Progenitor cell of endocrine pancreas (in vitro differentiated cells): ENCODE measurements around the gene APOBR. TPM values are rescaled to one million over a fixed set of nuclear protein-coding genes. Genes with fewer than 3 reads are reported as not detected.
"Not testable (repeated sequence)": the region's sequence is repeated elsewhere in the genome, so short reads cannot be mapped to it uniquely, and the experiment has no call there.

Source experiments
- DNase-seq: peaks from one replicate; pipeline ENCODE4 v3.0.0; 2021; ENCODE audit warnings: low spot score; ENCODE audit not compliant: unreplicated experiment
- H3K27ac Mint-ChIP-seq: 2 replicates; pipeline ENCODE4 v1.8.0; 2021; ENCODE audit warnings: mild to moderate bottlenecking, moderate library complexity, mixed read lengths
- H3K27me3 Mint-ChIP-seq: 2 replicates; pipeline ENCODE4 v1.8.0; 2021; ENCODE audit warnings: mixed read lengths
- H3K36me3 Mint-ChIP-seq: 2 replicates; pipeline ENCODE4 v1.8.0; 2022; ENCODE audit warnings: mixed read lengths; ENCODE audit not compliant: insufficient read depth
- H3K4me1 Mint-ChIP-seq: 2 replicates; pipeline ENCODE4 v1.8.0; 2021; ENCODE audit warnings: low read depth, mixed read lengths
- H3K4me3 Mint-ChIP-seq: 2 replicates; pipeline ENCODE4 v1.8.0; 2021; ENCODE audit warnings: low read depth, mild to moderate bottlenecking, moderate library complexity, mixed read lengths
- H3K9me3 Mint-ChIP-seq: 2 replicates; pipeline ENCODE4 v1.8.0; 2021; ENCODE audit warnings: low read depth, mixed read lengths
- total RNA-seq: library from RNA; stranded (reverse); gene quantifications from 2 replicates; pipeline ENCODE4 v1.2.1, GENCODE V29; 2021
- TF ChIP-seq, protein P1 (sequence below): fragments of 200-600 bp; sonication (generic); IDR thresholded peaks from one replicate; pipeline ENCODE4 v1.5.0; 2021; ENCODE audit warnings: antibody characterized with exemption, mild to moderate bottlenecking; ENCODE audit not compliant: unreplicated experiment

APOBR gene
- total RNA-seq, 1 donor from 2014 or later: 0.22 TPM

DNA sequence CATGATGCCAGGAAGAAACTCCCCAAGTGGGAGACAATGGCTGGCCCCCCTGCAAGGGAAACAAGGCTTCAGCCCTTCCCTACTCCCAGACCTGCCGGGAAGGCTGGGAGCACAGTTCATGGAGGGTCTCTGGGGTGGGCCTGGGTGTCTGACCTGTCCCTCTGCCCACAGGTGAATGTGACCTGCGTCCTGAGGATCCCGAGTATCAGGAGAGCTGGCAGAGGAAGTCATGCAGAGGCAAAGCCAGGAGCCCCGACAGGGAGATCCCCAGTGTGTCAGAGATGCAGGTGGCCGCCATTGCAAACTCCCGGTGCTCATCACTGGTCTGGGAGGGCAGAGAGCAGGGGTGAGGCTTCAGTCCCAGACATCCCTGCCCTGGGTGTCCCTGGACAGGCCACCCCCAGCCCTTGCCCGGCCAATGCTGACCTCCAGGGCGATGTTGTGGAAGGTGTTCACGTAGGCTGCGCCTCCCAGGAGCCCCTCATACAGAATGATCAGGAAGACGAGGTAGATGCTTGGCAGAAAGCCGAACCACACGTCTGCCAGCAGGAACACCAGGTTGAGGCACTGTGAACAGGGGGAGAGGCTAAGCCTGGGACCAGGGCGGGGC is 17.0 kb upstream of the APOBR start:
- no peaks in the 10 kb centered on the region for H3K27me3 Mint-ChIP-seq
- peaks cover 14% of the 10 kb centered on the region for H3K36me3 Mint-ChIP-seq
- no peak overlapping the region for H3K4me3 Mint-ChIP-seq
- no peak overlapping the region for H3K27ac Mint-ChIP-seq
- H3K9me3 Mint-ChIP-seq: no peaks in the 10 kb centered on the region
- H3K4me1 Mint-ChIP-seq: no peaks in the 10 kb centered on the region
- DNase-seq: no peak
- TF ChIP-seq, protein P1, sequence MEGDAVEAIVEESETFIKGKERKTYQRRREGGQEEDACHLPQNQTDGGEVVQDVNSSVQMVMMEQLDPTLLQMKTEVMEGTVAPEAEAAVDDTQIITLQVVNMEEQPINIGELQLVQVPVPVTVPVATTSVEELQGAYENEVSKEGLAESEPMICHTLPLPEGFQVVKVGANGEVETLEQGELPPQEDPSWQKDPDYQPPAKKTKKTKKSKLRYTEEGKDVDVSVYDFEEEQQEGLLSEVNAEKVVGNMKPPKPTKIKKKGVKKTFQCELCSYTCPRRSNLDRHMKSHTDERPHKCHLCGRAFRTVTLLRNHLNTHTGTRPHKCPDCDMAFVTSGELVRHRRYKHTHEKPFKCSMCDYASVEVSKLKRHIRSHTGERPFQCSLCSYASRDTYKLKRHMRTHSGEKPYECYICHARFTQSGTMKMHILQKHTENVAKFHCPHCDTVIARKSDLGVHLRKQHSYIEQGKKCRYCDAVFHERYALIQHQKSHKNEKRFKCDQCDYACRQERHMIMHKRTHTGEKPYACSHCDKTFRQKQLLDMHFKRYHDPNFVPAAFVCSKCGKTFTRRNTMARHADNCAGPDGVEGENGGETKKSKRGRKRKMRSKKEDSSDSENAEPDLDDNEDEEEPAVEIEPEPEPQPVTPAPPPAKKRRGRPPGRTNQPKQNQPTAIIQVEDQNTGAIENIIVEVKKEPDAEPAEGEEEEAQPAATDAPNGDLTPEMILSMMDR: no peak

DNA sequence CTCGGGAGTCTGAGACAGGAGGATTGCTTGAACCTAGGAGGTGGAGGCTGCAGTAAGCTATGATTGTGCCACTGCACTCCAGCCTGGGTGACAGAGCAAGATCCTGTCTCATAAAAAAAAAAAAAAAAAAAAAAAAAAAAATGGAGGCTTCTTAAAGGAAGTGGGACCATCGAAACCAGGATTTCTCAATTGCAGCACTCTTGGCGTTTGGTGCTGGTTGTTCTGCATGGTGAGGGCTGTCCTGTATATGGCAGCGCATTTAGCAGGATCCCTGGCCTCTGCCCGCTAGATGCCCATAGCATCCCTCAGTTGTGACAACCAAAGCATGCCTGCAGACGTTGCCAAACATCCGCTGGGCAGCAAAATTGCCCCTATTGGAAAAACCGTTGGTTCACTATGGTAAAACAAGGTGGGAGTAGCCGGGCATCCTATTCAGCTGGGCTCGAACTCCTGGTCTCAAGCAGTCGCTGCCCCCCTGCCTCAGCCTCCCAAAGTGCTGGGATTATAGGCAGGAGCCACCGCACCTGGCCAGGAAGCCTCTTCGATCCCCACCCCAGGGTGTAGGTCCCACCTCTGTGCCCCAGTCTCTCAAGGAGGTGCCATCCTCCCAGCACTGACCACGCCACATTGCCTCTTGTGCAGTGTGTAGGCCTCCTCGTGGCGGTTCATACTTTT is 15.8 kb upstream of the APOBR start:
- H3K4me3 Mint-ChIP-seq: no peak overlapping the region
- H3K27me3 Mint-ChIP-seq: no peaks in the 10 kb centered on the region
- peaks cover 14% of the 10 kb centered on the region for H3K36me3 Mint-ChIP-seq
- TF ChIP-seq, protein P1: no peak
- no peak for DNase-seq
- no peak overlapping the region for H3K27ac Mint-ChIP-seq
- H3K4me1 Mint-ChIP-seq: no peaks in the 10 kb centered on the region
- no peaks in the 10 kb centered on the region for H3K9me3 Mint-ChIP-seq

- H3K27ac Mint-ChIP-seq: no peak overlapping the region
- H3K27me3 Mint-ChIP-seq: no peaks in the 10 kb centered on the region
- H3K4me1 Mint-ChIP-seq: no peaks in the 10 kb centered on the region
- TF ChIP-seq, protein P1: no peak
- no peak overlapping the region for H3K4me3 Mint-ChIP-seq
- H3K36me3 Mint-ChIP-seq: peaks cover 8% of the 10 kb centered on the region
- H3K9me3 Mint-ChIP-seq: no peaks in the 10 kb centered on the region
- DNase-seq: no peak
Measured at GRCh38 chr16:28482026-28482425, 12.4 kb upstream of the APOBR start.

- not testable (repeated sequence) for H3K36me3 Mint-ChIP-seq, H3K4me3 Mint-ChIP-seq, H3K9me3 Mint-ChIP-seq, H3K4me1 Mint-ChIP-seq, H3K27me3 Mint-ChIP-seq, DNase-seq, H3K27ac Mint-ChIP-seq
Measured at GRCh38 chr16:28483361-28483760, 11.1 kb upstream of the APOBR start.

GRCh38 chr16:28486266-28486665 is 8.2 kb upstream of the APOBR start:
- Mint-ChIP-seq H3K4me3 (no peak overlapping the region), H3K27me3 (no peaks in the 10 kb centered on the region), H3K4me1 (no peaks in the 10 kb centered on the region), H3K27ac (no peak overlapping the region), H3K36me3 (peaks cover 9% of the 10 kb centered on the region), H3K9me3 (no peaks in the 10 kb centered on the region)
- no peak for DNase-seq
- TF ChIP-seq, protein P1: no peak
